ENCODE results near the gene TMEM45B. TPM values are rescaled to one million over a fixed set of nuclear protein-coding genes. Genes with fewer than 3 reads are reported as not detected.
A peak's percentile ranks its signal among the peaks of the same experiment; 100 is the strongest.

The TMEM45B gene
- total RNA-seq, 4 donors from 2014 or later = 30.1 to 127 (median 92.9) TPM

GRCh38 chr11:129852125-129852740 is 36.6 kb downstream of the TMEM45B start:
- TF ChIP-seq POLR2A (IDR thresholded peaks at IDR 0.05) = no peak
- no peak for TF ChIP-seq CTCF (IDR thresholded peaks at IDR 0.05)
- intact Hi-C loops (cut with DNase I) = loop anchor here (10.0 kb wide), 1 partner anchor 67 kb away; no protein-coding TSS in a partner anchor
- Histone ChIP-seq H3K27me3 (no peaks in the 10 kb centered on the region), H3K4me3 (no peak overlapping the region), H3K36me3 (peaks cover 0 to 5% (median 0%) of the 10 kb centered on the region in 3 donors), H3K4me1 (peaks cover 15 to 33% (median 15%) of the 10 kb centered on the region in 3 donors), H3K27ac (no peak overlapping the region), H3K9me3 (no peaks in the 10 kb centered on the region)
- WGBS, 2 donors = 77 to 78% methylated on average over 14 to 15 of the region's 15 CpGs
- DNase-seq = no peak

GRCh38 chr11:129853518-129854231 is 38.0 kb downstream of the TMEM45B start:
- no peak for DNase-seq
- intact Hi-C loops (cut with DNase I) = loop anchor here (10.0 kb wide), 1 partner anchor 69 kb away; no protein-coding TSS in a partner anchor
- WGBS, 2 donors = 12 to 24% methylated on average over 10 of the region's 10 CpGs

GRCh38 chr11:129854232-129854805 is 38.7 kb downstream of the TMEM45B start:
- intact Hi-C loops (cut with DNase I) = loop anchor here (10.0 kb wide), 1 partner anchor 70 kb away; no protein-coding TSS in a partner anchor

More at GRCh38 chr11:129853518-129854231, 38.0 kb downstream of the TMEM45B start:
- TF ChIP-seq POLR2A (IDR thresholded peaks at IDR 0.05) (no peak), CTCF (IDR thresholded peaks at IDR 0.05) (no peak)
- peak overlapping the region in 1 of 4 donors; percentile 3 for H3K4me3 ChIP-seq
- H3K36me3 ChIP-seq = peaks cover 0 to 20% (median 0%) of the 10 kb centered on the region in 3 donors
- no peaks in the 10 kb centered on the region for H3K27me3 ChIP-seq
- H3K27ac ChIP-seq = peak overlapping the region; percentile 48 to 79 (median 69)
- H3K9me3 ChIP-seq = no peaks in the 10 kb centered on the region
- H3K4me1 ChIP-seq = peaks cover 15 to 33% (median 15%) of the 10 kb centered on the region in 3 donors

GRCh38 chr11:129855086-129855485 is 39.4 kb downstream of the TMEM45B start:
- DNase-seq = no peak

More at GRCh38 chr11:129854232-129854805, 38.7 kb downstream of the TMEM45B start:
- Histone ChIP-seq H3K4me3 (peak overlapping the region in 1 of 4 donors; percentile 3), H3K9me3 (no peaks in the 10 kb centered on the region), H3K36me3 (peaks cover 0 to 26% (median 0%) of the 10 kb centered on the region in 3 donors), H3K27ac (peak overlapping the region; percentile 48 to 79 (median 69)), H3K4me1 (peaks cover 15 to 33% (median 15%) of the 10 kb centered on the region in 3 donors), H3K27me3 (no peaks in the 10 kb centered on the region)
- DNase-seq = no peak
- 52 to 59% methylated on average over 7 of the region's 7 CpGs for WGBS, 2 donors
- TF ChIP-seq CTCF (IDR thresholded peaks at IDR 0.05) (no peak), POLR2A (IDR thresholded peaks at IDR 0.05) (no peak)

More at GRCh38 chr11:129855086-129855485, 39.4 kb downstream of the TMEM45B start:
- Histone ChIP-seq H3K4me3 (no peak overlapping the region), H3K4me1 (peaks cover 15 to 33% (median 15%) of the 10 kb centered on the region in 3 donors), H3K36me3 (peaks cover 0 to 34% (median 0%) of the 10 kb centered on the region in 3 donors), H3K27me3 (no peaks in the 10 kb centered on the region), H3K9me3 (no peaks in the 10 kb centered on the region), H3K27ac (peak overlapping the region in 1 of 4 donors; percentile 79)
- WGBS, 2 donors = 28 to 82% methylated on average over 9 of the region's 11 CpGs
- no peak for TF ChIP-seq POLR2A (IDR thresholded peaks at IDR 0.05)
- no peak for TF ChIP-seq CTCF (IDR thresholded peaks at IDR 0.05)
- intact Hi-C loops (cut with DNase I) = loop anchor here (10.0 kb wide), 1 partner anchor 70 kb away; no protein-coding TSS in a partner anchor

All from esophagus squamous epithelium (tissue), 5 donors.